SK-N-MC (cell line): ENCODE results near the gene RBMS1.

Experiments
- FOXP2 ChIP-seq: optimal IDR thresholded peaks from 2 replicates; pipeline ENCODE3; 2011; ENCODE audit warnings: mild to moderate bottlenecking, moderate library complexity; ENCODE audit not compliant: insufficient read depth; ENCODE audit errors: extremely low read length, control extremely low read depth
- POLR2AphosphoS5 ChIP-seq: IDR thresholded peaks from 2 replicates; pipeline ENCODE4 v1.6.1; 2012; ENCODE audit warnings: mild to moderate bottlenecking, low read depth, low read length, borderline replicate concordance

- TF ChIP-seq FOXP2: no peak
- no peak for TF ChIP-seq POLR2AphosphoS5
Observed at GRCh38 chr2:160509016-160509415, 15.4 kb upstream of the RBMS1 start.
